Testis (tissue), 3 donors: Measurements from ENCODE around the gene SIGLEC9. TPM values are rescaled to one million over a fixed set of nuclear protein-coding genes. Genes with fewer than 3 reads are reported as not detected.
A peak's percentile ranks its signal among the peaks of the same experiment; 100 is the strongest.
"Not testable (repeated sequence)": the region's sequence is repeated elsewhere in the genome, so short reads cannot be mapped to it uniquely, and the experiment has no call there.

Experiments used
- DNase-seq: peaks from one replicate; pipeline ENCODE4 v3.0.0-alpha.2; 2019
- H3K27ac ChIP-seq, 2 donors: fragments of 200-600 bp; sonication (generic); one replicate each; pipeline ENCODE4 v1.5.1; 2019
- H3K27me3 ChIP-seq: fragments of 200-600 bp; sonication (generic); one replicate; pipeline ENCODE4 v1.5.1; 2019
- H3K36me3 ChIP-seq: fragments of 200-600 bp; sonication (generic); one replicate; pipeline ENCODE4 v1.5.1; 2017; ENCODE audit warnings: low read depth; ENCODE audit errors: missing control alignments
- H3K4me1 ChIP-seq: fragments of 200-600 bp; sonication (generic); one replicate; pipeline ENCODE4 v1.5.1; 2019
- H3K4me3 ChIP-seq, 2 donors: fragments of 200-600 bp; sonication (generic); one replicate each; pipeline ENCODE4 v1.5.1; 2017 to 2019
- H3K9me3 ChIP-seq: fragments of 200-600 bp; sonication (generic); one replicate; pipeline ENCODE4 v1.5.1; 2017
- CTCF ChIP-seq, 3 experiments: fragments of 450-650 bp in 2 of 3; fragments of 200-600 bp in 1 of 3; sonication (generic) in 1 of 3; IDR thresholded peaks; one replicate each; pipeline ENCODE4 v1.5.1; 2016 to 2019; ENCODE audit warnings: antibody characterized with exemption in 3 of 3, mild to moderate bottlenecking in 2 of 3, moderate library complexity in 1 of 3
- POLR2A ChIP-seq: fragments of 450-650 bp; IDR thresholded peaks from one replicate; pipeline ENCODE4 v1.6.1; 2017; ENCODE audit warnings: antibody characterized with exemption, mild to moderate bottlenecking, moderate library complexity
- WGBS, 2 donors: methylation state at CpG; one replicate each; pipeline ENCODE4 v1.1.5; 2018; 5-methylcytosine and 5-hydroxymethylcytosine counted together
- intact Hi-C: fragments of 100-400 bp; cut with DNase I; formaldehyde crosslinking; loops from one replicate; pipeline ENCODE4 v1.15.1; 2023; ENCODE audit warnings: low total_unique reads
- polyA plus RNA-seq: library from polyadenylated mRNA; stranded (reverse); fragments of 350-450 nt; fragmentation: Illumina TruSeq; extraction: RNeasy Lipid Tissue Mini Kit (QIAGEN cat#74804); gene quantifications from one replicate; pipeline ENCODE4 v1.2.3, GENCODE V29; 2014; ENCODE audit warnings: low read depth, low replicate concordance; ENCODE audit not compliant: insufficient read depth
- total RNA-seq, 2 donors: library from RNA; depleted of rRNA; stranded (reverse); fragments of >200 nt; gene quantifications; one replicate each; pipeline ENCODE4 v1.2.3, GENCODE V29; 2016

The SIGLEC9 gene
- total and polyA plus RNA-seq, 3 donors from 2014 or later, result 2.6 to 5.1 (median 3.2) TPM

GRCh38 chr19:51168564-51169282 lies 44.0 kb downstream of the SIGLEC9 start:
- TF ChIP-seq CTCF (IDR thresholded peaks at IDR 0.05) (no peak), POLR2A (no peak)
- Histone ChIP-seq H3K36me3 (no peaks in the 10 kb centered on the region), H3K27me3 (no peaks in the 10 kb centered on the region), H3K27ac (peak overlapping the region in 1 of 2 donors; percentile 61), H3K4me3 (no peak overlapping the region), H3K9me3 (no peaks in the 10 kb centered on the region), H3K4me1 (peaks cover 11% of the 10 kb centered on the region)
- peak; percentile 30 for DNase-seq
- 59 to 72% methylated on average over 13 of the region's 13 CpGs for WGBS, 2 donors
- intact Hi-C loops, result no loop called here

- H3K27me3 ChIP-seq, H3K9me3 ChIP-seq, intact Hi-C loops, H3K36me3 ChIP-seq, H3K4me3 ChIP-seq: not testable (repeated sequence)
- H3K27ac ChIP-seq, result peak overlapping the region in 1 of 2 donors; percentile 61
- peaks cover 11% of the 10 kb centered on the region for H3K4me1 ChIP-seq
- WGBS, 2 donors, result 37 to 41% methylated on average over 11 of the region's 11 CpGs
- DNase-seq, result peak; percentile 91
- TF ChIP-seq CTCF (IDR thresholded peaks at IDR 0.05), result peak; percentile 74 to 91 (median 83)
Observed at GRCh38 chr19:51169283-51169918, 44.7 kb downstream of the SIGLEC9 start.

GRCh38 chr19:51172223-51172622 lies 47.5 kb downstream of the SIGLEC9 start:
- H3K27me3 ChIP-seq, result no peaks in the 10 kb centered on the region
- H3K9me3 ChIP-seq, result no peaks in the 10 kb centered on the region
- no peak overlapping the region for H3K4me3 ChIP-seq
- no peaks in the 10 kb centered on the region for H3K36me3 ChIP-seq
- 92 to 95% methylated on average over 2 of the region's 2 CpGs for WGBS, 2 donors
- intact Hi-C loops, result no loop called here
- DNase-seq, result no peak
- no peak overlapping the region for H3K27ac ChIP-seq
- peaks cover 8% of the 10 kb centered on the region for H3K4me1 ChIP-seq
- TF ChIP-seq CTCF (IDR thresholded peaks at IDR 0.05) (no peak), POLR2A (no peak)

DNA sequence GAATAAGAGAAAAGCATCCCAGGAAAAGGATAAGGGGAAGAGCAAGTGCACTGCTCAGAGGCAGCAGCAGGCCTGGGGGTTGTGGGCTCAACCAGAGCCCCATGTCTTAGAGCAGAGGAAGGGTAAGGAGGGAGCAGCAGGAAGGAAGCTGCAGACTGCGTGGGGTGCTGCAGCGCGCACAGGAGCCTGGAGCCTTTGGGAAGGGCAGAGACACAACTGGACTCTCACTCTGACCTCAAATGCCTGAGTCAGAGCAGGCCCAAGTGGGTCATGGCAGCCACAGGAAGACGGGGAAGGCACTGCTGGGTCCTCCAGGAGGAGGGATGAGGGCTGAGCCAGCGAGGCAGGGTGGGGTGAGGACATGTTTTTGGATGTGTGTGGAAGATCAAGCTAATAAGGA lies 49.0 kb downstream of the SIGLEC9 start:
- TF ChIP-seq POLR2A (no peak), CTCF (IDR thresholded peaks at IDR 0.05) (no peak)
- H3K36me3 ChIP-seq, result no peaks in the 10 kb centered on the region
- no peaks in the 10 kb centered on the region for H3K27me3 ChIP-seq
- WGBS, 2 donors, result 69 to 82% methylated on average over 5 of the region's 5 CpGs
- peaks cover 12% of the 10 kb centered on the region for H3K4me1 ChIP-seq
- no peak overlapping the region for H3K4me3 ChIP-seq
- intact Hi-C loops, result no loop called here
- no peaks in the 10 kb centered on the region for H3K9me3 ChIP-seq
- H3K27ac ChIP-seq, result no peak overlapping the region
- DNase-seq, result no peak
